Measurements from ENCODE around the gene BOLA3. TPM values are rescaled to one million over a fixed set of nuclear protein-coding genes. Genes with fewer than 3 reads are reported as not detected.

BOLA3 gene
- total RNA-seq, 1 donor from 2014 or later, result 35.6 TPM

DNA sequence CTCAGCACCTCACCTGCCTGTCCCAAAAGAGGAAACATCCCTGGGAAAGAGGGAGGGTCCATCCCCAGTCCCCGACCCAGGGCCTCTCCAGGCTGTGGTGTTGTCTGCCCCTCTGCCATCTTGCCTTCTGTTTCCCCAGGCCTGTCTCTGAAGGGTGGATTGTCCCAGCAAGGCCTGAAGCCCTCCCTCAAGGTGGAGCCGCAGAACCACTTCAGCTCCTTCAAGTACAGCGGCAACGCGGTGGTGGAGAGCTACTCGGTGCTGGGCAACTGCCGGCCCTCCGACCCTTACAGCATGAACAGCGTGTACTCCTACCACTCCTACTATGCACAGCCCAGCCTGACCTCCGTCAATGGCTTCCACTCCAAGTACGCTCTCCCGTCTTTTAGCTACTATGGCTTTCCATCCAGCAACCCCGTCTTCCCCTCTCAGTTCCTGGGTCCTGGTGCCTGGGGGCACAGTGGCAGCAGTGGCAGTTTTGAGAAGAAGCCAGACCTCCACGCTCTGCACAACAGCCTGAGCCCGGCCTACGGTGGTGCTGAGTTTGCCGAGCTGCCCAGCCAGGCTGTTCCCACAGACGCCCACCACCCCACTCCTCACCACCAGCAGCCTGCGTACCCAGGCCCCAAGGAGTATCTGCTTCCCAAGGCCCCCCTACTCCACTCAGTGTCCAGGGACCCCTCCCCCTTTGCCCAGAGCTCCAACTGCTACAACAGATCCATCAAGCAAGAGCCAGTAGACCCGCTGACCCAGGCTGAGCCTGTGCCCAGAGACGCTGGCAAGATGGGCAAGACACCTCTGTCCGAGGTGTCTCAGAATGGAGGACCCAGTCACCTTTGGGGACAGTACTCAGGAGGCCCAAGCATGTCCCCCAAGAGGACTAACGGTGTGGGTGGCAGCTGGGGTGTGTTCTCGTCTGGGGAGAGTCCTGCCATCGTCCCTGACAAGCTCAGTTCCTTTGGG lies 47.2 kb downstream of the BOLA3 start:
- no peak overlapping the region for H3K4me3 Mint-ChIP-seq
- peak; percentile 63 for DNase-seq (ENCODE audit: extremely low spot score, unreplicated experiment)
- TF ChIP-seq, protein P1, sequence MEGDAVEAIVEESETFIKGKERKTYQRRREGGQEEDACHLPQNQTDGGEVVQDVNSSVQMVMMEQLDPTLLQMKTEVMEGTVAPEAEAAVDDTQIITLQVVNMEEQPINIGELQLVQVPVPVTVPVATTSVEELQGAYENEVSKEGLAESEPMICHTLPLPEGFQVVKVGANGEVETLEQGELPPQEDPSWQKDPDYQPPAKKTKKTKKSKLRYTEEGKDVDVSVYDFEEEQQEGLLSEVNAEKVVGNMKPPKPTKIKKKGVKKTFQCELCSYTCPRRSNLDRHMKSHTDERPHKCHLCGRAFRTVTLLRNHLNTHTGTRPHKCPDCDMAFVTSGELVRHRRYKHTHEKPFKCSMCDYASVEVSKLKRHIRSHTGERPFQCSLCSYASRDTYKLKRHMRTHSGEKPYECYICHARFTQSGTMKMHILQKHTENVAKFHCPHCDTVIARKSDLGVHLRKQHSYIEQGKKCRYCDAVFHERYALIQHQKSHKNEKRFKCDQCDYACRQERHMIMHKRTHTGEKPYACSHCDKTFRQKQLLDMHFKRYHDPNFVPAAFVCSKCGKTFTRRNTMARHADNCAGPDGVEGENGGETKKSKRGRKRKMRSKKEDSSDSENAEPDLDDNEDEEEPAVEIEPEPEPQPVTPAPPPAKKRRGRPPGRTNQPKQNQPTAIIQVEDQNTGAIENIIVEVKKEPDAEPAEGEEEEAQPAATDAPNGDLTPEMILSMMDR (conservative IDR thresholded peaks at IDR 0.05), result no peak

DNA sequence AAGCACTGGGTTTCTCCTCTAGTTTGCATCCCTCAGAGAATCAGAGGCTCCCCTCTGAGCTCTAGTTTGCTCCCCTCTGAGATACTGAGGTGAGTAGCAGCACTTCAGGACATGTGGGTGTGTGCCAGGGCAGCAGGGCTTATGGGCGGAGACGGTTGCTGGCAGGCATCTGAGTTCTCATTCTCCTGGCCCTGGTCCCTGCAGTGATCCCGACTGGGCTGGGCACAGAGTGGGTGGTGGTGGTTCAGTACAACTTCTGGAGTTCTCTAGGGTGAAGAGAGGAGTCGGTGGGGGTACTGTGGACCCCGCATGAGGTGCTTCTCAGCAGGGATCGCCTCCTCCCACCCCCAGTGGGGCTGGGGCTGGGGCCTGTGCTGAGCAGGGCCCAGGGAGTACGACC lies 47.9 kb downstream of the BOLA3 start:
- DNase-seq (ENCODE audit: extremely low spot score, unreplicated experiment), result peak; percentile 58
- no peak overlapping the region for H3K4me3 Mint-ChIP-seq
- no peaks in the 10 kb centered on the region for H3K36me3 Mint-ChIP-seq
- no peak overlapping the region for H3K27ac Mint-ChIP-seq
- no peaks in the 10 kb centered on the region for H3K9me3 Mint-ChIP-seq
- TF ChIP-seq, protein P1 (conservative IDR thresholded peaks at IDR 0.05), result no peak
- H3K4me1 Mint-ChIP-seq (ENCODE audit: unreplicated experiment), result peaks cover 6% of the 10 kb centered on the region
- H3K27me3 Mint-ChIP-seq, result no peaks in the 10 kb centered on the region

More for the DNA sequence above, 47.2 kb downstream of the BOLA3 start:
- no peaks in the 10 kb centered on the region for H3K36me3 Mint-ChIP-seq
- H3K27ac Mint-ChIP-seq, result peak overlapping the region; percentile 39
- no peaks in the 10 kb centered on the region for H3K9me3 Mint-ChIP-seq
- H3K4me1 Mint-ChIP-seq (ENCODE audit: unreplicated experiment), result peaks cover 6% of the 10 kb centered on the region
- no peaks in the 10 kb centered on the region for H3K27me3 Mint-ChIP-seq

GRCh38 chr2:74099271-74099670 lies 48.4 kb downstream of the BOLA3 start:
- no peak overlapping the region for H3K27ac Mint-ChIP-seq
- TF ChIP-seq, protein P1 (conservative IDR thresholded peaks at IDR 0.05), result no peak
- H3K4me1 Mint-ChIP-seq (ENCODE audit: unreplicated experiment), result peaks cover 6% of the 10 kb centered on the region
- DNase-seq (ENCODE audit: extremely low spot score, unreplicated experiment), result peak; percentile 68
- no peak overlapping the region for H3K4me3 Mint-ChIP-seq
- no peaks in the 10 kb centered on the region for H3K27me3 Mint-ChIP-seq
- peaks cover 3% of the 10 kb centered on the region for H3K36me3 Mint-ChIP-seq
- H3K9me3 Mint-ChIP-seq, result no peaks in the 10 kb centered on the region

DNA sequence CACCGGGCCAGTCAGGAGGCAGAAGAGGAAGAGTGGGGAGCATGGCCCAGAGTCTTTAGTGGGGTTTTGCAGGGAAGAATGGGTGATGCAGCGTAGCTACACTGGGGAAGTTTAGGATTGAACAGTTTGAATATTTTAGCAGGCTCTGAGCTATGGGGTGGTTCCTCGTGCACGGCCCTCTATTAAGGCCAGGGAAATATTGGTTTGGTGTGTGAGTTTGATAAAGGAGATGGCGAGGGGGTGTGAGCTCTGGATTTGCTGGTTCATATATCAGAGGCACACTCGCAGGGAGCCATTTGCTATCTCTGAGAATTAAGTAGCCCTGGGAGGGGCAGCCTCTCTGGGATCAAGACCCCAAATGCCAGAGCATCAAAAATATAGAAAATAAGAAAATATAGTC lies 50.1 kb downstream of the BOLA3 start:
- Mint-ChIP-seq H3K9me3 (no peaks in the 10 kb centered on the region), H3K27ac (peak overlapping the region; percentile 5)

GRCh38 chr2:74096052-74096451 lies 51.7 kb downstream of the BOLA3 start:
- Mint-ChIP-seq H3K36me3 (peaks cover 12% of the 10 kb centered on the region), H3K4me1 (ENCODE audit: unreplicated experiment) (peaks cover 6% of the 10 kb centered on the region), H3K9me3 (no peaks in the 10 kb centered on the region), H3K27me3 (no peaks in the 10 kb centered on the region), H3K27ac (peak overlapping the region; percentile 66), H3K4me3 (no peak overlapping the region)
- TF ChIP-seq, protein P1 (conservative IDR thresholded peaks at IDR 0.05), result no peak
- DNase-seq (ENCODE audit: extremely low spot score, unreplicated experiment), result no peak

More for the DNA sequence above, 50.1 kb downstream of the BOLA3 start:
- H3K4me1 Mint-ChIP-seq (ENCODE audit: unreplicated experiment), result peaks cover 6% of the 10 kb centered on the region
- DNase-seq (ENCODE audit: extremely low spot score, unreplicated experiment), result peak; percentile 24
- no peaks in the 10 kb centered on the region for H3K27me3 Mint-ChIP-seq
- H3K36me3 Mint-ChIP-seq, result peaks cover 9% of the 10 kb centered on the region
- TF ChIP-seq, protein P1 (conservative IDR thresholded peaks at IDR 0.05), result no peak
- H3K4me3 Mint-ChIP-seq, result no peak overlapping the region

All from type B pancreatic cell (in vitro differentiated cells).